NCI-H1417 treated with DMSO at 0.1 percent for 48 hours (cell line): Measurements from ENCODE around the gene ZBTB20.
A peak's percentile ranks its signal among the peaks of the same experiment; 100 is the strongest.

ENCODE experiments used
- DNase-seq: peaks from one replicate; lab custom pipeline; 2025; lab: John Stamatoyannopoulos, UW

Gene ZBTB20

GRCh38 chr3:114444216-114444615 is 702.9 kb downstream of the ZBTB20 start:
- DNase-seq = no peak

DNA sequence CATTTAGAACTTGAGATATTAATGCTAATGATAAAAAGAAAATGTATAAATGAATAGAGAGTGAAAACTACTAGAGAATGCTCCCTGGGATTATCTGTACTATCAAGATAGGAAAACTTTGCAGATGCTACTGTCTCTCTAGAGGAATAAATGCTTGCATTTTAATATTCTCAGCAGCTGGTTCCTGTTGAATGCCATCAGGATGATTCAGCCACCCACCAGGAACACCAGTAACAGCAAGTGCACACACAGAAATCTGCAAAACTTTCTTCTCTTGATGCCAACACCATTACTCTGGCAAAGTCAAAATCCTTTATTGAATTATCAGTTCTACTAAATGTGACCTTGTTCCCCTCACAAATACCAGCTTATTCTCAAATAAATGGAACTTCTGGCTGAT is 704.8 kb downstream of the ZBTB20 start:
- DNase-seq = no peak

DNA sequence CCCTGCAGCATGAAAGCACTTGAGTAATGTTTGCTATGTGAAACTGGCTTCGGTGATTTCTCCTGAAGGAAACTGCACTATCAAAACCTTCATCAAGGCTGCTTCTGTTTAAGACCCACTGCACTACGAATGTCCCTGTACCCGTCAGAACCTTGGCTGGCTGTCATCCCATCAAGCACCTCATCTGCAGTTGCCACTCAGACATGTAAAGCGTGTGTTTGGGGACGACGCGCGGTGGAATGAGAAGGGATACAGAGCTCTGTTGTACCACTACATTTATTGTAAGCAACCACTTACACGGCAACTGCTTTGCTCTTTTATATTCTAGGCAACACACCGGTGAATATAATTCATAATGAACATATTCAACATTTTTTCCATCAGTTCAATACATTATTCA is 705.7 kb downstream of the ZBTB20 start:
- no peak for DNase-seq

- no peak for DNase-seq
These were observed 706.4 kb downstream of the ZBTB20 start for GRCh38 chr3:114440700-114441099.

DNA sequence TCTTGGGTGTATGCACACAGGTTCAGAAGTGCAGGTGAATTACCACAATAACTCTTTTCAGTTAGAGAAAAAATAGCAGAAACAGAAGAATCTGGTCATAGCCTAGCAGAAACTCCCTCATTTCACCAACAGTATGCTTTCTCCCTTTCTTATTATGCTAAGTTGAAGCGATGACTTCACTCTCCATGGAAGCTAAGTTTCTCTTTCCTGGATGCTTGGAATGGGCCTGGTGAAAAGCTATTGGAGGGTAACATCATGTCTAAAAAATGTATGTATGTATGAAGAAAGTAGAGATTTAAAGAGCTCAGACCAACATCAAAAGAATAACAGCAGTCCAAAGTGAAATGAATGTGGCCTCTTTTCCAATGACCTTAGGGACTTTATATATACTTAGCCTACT is 707.8 kb downstream of the ZBTB20 start:
- no peak for DNase-seq

- DNase-seq = no peak
These were observed 709.2 kb downstream of the ZBTB20 start for GRCh38 chr3:114437897-114438296.

DNA sequence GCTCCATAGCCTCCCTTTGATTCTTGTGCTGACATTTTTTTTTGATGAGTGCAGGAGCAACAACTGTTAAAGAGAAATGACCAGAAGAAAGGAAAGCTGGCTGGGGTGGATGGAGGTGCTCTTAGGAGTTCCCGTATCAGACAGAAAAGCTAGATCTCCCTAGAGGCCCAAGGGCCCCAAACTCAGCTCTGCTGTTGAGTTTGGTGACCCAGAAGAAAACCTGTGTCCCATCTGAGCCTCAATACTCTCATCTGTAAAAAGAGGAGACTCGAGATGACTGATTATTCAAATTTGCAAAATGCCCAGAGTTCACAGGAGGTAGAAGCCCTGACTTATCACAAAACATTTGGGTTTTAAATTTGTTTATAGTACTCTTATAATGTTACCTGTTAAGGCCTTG is 710.9 kb downstream of the ZBTB20 start:
- DNase-seq = no peak

DNA sequence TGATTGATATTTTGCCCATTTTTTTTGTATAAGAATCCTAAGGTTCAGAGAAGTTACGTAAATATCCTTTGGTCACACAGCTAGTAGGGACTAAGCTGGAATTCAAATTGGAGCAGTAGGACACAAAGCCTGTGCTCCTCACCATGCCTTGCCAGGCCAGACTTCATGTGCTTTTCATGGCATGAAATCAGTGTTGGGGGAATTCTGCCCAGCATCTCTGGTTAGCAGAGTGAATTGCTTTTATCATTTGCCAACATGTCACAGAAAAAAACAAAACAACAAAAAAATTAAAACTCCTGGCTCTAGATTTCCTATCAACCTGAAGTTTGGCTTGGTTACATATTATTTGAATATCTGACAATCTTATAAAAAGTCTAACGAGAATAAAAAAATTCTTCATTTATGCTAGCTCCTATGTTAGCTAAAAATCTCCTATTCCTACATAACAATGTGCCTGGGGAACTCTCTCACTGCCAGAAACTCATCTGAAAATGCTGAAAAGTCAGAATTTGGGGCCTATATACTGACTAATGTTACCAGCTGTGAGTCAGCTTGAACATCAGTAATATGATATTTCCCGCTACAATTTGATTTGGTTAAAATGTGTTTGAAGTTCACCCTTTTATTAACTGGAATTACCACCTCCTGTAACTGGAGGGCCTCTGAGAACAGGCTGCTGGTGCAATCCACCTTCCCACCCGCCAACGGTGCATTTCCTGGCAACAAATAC is 711.5 kb downstream of the ZBTB20 start:
- DNase-seq = no peak

GRCh38 chr3:114432310-114432709 is 714.8 kb downstream of the ZBTB20 start:
- DNase-seq = no peak

DNA sequence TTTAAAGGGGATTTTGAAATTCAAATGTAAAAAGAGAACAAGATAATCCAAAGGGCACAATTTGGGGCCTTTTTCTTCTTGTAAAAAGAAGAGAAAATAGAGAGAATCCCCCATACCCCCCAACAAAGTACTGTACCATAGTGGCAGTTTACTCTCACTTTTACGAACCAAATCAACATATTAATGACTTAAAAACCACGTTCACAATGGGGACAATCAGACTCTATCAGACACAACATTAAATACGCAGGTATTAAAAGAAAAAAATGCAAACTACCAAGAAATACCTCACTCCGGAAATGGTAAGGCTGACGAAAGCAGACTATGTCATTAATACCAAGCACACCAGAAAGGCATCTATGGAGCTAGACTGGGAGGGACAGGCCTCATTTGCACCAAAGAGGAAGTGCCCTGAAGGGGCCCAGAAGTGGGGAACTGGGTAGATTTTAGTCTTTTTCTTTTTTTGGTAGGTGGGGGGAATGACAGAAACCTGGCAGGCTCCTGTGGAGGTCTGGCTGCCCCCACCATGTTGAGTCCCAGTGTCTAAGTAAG is 719.0 kb downstream of the ZBTB20 start:
- no peak for DNase-seq

- DNase-seq = no peak
These were observed 719.6 kb downstream of the ZBTB20 start for GRCh38 chr3:114427285-114428043.

DNA sequence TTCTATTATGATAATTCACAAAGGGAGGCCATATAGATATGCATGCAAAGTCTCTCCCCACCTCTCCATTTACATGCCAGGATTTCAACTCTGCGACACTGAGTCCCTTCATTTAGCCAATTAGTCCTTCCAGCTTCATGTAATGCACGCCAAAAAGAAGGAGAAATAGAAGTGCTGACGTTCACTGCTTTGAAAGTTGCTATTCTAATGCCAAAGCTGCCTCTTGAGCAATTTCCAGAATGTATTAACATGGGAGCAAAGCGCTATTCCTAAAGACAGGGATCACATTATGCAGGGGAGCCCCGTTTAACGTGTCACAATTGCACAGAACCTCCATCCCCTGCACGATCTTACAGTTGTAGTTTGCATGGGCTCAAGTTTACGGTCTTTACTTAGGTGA is 722.8 kb downstream of the ZBTB20 start:
- DNase-seq = no peak

GRCh38 chr3:114421204-114421603 is 725.9 kb downstream of the ZBTB20 start:
- no peak for DNase-seq

DNA sequence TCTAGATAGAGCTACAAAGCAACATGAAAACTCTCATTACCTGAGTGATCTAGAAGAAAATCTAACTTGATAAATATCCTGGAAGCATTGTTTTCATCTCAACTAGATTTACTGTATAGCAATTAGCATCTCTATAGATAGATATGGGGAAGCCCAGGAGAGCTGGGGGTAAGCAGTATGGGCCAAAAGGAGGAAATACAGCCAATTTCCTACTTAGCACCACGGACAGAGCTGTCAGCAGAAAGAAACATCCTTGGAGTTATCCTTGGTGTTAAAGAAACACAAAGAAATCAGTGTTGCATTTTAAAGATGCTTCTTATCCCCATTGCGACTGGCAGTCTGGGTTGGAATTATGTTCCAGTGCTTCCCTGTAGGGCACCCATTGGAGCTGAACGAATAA is 727.0 kb downstream of the ZBTB20 start:
- no peak for DNase-seq

DNA sequence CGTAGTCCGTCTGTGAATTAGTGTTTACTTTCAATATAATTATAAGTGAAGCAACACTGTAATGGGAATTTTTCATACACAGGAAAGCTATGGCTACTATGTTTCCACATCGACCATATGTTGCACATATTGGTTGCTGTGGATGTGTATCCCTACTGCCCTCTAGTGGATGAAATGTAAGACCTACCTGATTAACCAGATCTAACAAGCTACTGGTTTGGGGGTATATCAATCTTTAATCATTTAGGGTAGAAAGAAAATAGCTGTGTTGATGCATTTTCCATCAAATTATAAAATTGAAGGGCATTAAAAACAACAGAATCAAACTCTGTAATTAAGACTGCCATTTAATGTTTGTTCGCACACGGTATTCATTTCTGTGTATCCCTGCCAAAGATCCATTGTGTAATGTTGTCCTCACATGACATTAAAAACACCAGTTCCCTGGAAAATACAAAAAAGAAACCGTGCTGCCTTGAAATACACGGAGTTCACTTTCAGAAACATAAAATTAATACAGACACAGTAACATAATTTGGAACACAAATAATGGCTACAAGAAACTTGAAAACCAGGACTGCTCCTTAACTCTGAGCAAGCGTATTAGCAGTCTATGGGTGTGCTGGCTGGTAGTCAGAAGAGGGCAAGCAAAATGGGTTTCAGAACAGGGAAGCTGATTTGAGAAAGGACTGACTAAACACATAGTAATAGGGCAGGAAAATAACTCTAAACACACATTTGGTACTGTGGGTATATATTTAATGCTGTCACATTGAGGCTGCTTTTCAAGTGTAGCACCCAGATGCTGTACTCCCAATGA is 728.2 kb downstream of the ZBTB20 start:
- DNase-seq = peak; percentile 54

DNA sequence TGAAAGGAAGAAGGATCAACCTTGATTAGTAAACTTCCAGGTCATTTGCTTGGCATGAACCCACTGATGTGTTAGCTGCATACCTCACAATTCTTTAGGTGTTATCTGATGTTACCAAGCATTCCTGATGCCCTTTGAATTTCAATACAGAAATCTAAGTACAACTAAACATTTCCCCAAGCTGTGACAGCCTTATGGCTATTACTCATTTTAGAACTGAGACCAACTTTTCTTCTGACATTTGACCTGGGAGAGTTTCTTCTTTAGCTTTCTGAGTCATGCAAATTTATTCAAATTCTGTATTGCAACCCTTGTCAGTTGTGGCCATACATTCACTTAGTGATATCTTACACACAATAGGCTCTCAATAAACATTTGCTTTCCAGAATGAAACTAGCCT is 729.0 kb downstream of the ZBTB20 start:
- DNase-seq = no peak

GRCh38 chr3:114417675-114418074 is 729.4 kb downstream of the ZBTB20 start:
- no peak for DNase-seq

- no peak for DNase-seq
These were observed 729.8 kb downstream of the ZBTB20 start for GRCh38 chr3:114417265-114417664.

DNA sequence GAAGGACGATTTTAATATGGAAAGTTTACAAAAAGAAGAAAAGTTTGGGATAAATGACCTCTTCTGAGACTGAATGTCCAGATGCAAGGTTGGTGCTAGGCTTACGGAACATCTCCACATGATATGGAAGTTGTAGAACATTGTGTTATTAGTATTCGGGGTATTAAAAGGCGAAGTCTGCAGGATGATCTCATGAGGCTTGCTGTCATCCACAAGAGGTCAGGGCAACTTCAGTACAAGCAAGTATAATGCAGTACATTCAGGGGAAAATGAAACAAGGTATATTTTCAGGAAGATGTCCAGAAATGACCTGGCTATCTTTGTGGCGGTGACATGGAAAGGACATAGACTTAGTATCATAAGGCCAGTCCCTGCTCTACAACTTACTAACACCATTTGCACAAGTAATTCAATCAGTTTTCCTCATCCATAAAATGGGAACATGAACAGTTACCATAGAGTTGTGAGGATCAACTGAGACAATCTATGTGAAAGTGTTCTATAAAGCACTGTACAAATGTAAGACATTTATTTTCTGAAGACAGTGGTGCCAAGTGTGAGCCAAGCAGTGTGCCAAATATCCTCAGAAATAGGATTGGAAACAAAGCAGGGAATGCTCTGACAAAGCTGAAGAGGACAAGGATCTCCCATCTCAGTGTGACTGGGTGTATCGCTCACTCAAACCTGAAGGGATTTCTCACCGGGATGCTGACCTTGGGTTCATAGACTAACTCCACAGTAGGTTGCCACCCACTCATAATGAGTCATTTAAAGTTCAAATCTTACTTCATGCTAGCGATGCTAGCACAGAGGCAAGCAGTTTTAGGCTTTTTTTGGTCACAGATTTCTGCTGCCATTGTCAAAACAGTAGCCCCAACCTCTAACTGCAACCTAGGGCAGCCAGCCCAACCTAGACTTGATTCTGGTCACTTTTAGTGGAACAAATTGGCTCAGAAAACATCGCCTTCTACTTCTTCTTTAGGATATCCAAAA is 735.0 kb downstream of the ZBTB20 start:
- no peak for DNase-seq

DNA sequence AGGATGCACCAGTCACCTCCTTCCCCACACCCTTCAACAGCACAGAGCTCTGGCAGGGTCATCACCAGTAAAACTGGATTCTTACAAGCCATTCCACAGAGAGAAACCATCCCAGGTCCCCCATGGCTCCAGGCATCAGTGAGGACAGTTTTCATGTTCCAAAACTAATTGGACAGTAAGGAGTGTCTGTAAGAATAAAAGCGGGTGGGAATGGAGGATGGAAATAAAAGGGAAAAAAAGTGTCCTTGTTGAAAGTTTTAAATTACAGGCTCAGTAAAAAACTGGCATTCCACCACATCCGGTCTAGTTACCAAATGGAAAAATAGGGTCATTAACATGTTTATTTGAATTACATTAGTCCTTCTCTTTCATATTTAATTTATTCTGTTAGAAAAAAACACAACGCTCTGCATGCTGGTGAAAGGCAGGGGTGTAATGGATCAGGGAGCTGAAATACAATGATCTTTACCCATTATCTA is 735.9 kb downstream of the ZBTB20 start:
- DNase-seq = no peak
